A549 treated with Hydrocortisone at 1 μM for 4 hours (cell line): Measurements from ENCODE around the gene DPYSL4. TPM values are rescaled to one million over a fixed set of nuclear protein-coding genes. Genes with fewer than 3 reads are reported as not detected.

Experiments used
- total RNA-seq: library from RNA; stranded (reverse); fragments of 200-300 nt; extraction: Qiagen RNA extraction; gene quantifications from 5 replicates; pipeline ENCODE4 v1.2.3, GENCODE V29; 2022

DPYSL4 gene
- total RNA-seq: 16.8 to 20.1 TPM (median 19.7 TPM) in 5 replicates

GRCh38 chr10:132186488-132187429 is at the start of gene DPYSL4:
DPYSL4 (plus strand) TSS chr10:132186948; CDS start chr10:132187064, 116 bp downstream.

Other genes starting within 250 kb of the DPYSL4 start
- gene BNIP3, start 205.0 kb upstream of the DPYSL4 start, total RNA-seq: 43.7 to 47.1 TPM (median 44.9 TPM) in 5 replicates
- gene JAKMIP3, start 121.0 kb upstream of the DPYSL4 start, total RNA-seq: 0.98 to 1.2 TPM (median 1.1 TPM) in 5 replicates
- 36.4 to 49.0 TPM (median 44.8 TPM) in 5 replicates for gene STK32C, start 121.0 kb downstream of the DPYSL4 start, total RNA-seq
- gene LRRC27, start 145.2 kb downstream of the DPYSL4 start, total RNA-seq: 5.2 to 6.5 TPM (median 5.7 TPM) in 5 replicates
- gene PWWP2B, start 210.3 kb downstream of the DPYSL4 start, total RNA-seq: 12.2 to 17.8 TPM (median 16.3 TPM) in 5 replicates